COLO668 (cell line): ENCODE data around the gene TUBA8.
"Not testable (repeated sequence)": the region's sequence is repeated elsewhere in the genome, so short reads cannot be mapped to it uniquely, and the experiment has no call there.

ENCODE experiments used
- DNase-seq: peaks from one replicate; lab custom pipeline; 2025; ENCODE audit not compliant: unreplicated experiment; lab: John Stamatoyannopoulos, UW

The TUBA8 gene

GRCh38 chr22:18110194-18110953 lies at the start of gene TUBA8:
Gene TUBA8 (plus strand): TSS chr22:18110809. CDS start chr22:18110866, 57 bp downstream.
- peak; percentile 78 for DNase-seq

GRCh38 chr22:18062421-18062820 lies 48.2 kb upstream of the TUBA8 start:
- no peak for DNase-seq

GRCh38 chr22:18063306-18063705 lies 47.3 kb upstream of the TUBA8 start:
- no peak for DNase-seq

- DNase-seq, result not testable (repeated sequence)
These were observed 46.9 kb upstream of the TUBA8 start for GRCh38 chr22:18063715-18064114.

- no peak for DNase-seq
These were observed 46.0 kb upstream of the TUBA8 start for GRCh38 chr22:18064636-18065035.

- DNase-seq, result no peak
These were observed 45.4 kb upstream of the TUBA8 start for GRCh38 chr22:18065256-18065655.

- DNase-seq, result no peak
These were observed 44.3 kb upstream of the TUBA8 start for GRCh38 chr22:18066181-18066859.

GRCh38 chr22:18067121-18067520 lies 43.5 kb upstream of the TUBA8 start:
- no peak for DNase-seq

GRCh38 chr22:18067548-18068341 lies 42.9 kb upstream of the TUBA8 start:
- no peak for DNase-seq

GRCh38 chr22:18068381-18068988 lies 42.1 kb upstream of the TUBA8 start:
- DNase-seq, result no peak

GRCh38 chr22:18069041-18069440 lies 41.6 kb upstream of the TUBA8 start:
- DNase-seq, result no peak

GRCh38 chr22:18070041-18070440 lies 40.6 kb upstream of the TUBA8 start:
- no peak for DNase-seq

- no peak for DNase-seq
These were observed 39.9 kb upstream of the TUBA8 start for GRCh38 chr22:18070556-18071306.

GRCh38 chr22:18071307-18071967 lies 39.2 kb upstream of the TUBA8 start:
- not testable (repeated sequence) for DNase-seq

- DNase-seq, result peak; percentile 10
These were observed 38.7 kb upstream of the TUBA8 start for GRCh38 chr22:18071968-18072310.

GRCh38 chr22:18073467-18073866 lies 37.1 kb upstream of the TUBA8 start:
- DNase-seq, result no peak

- DNase-seq, result not testable (repeated sequence)
These were observed 36.7 kb upstream of the TUBA8 start for GRCh38 chr22:18073927-18074326.

- DNase-seq, result no peak
These were observed 35.4 kb upstream of the TUBA8 start for GRCh38 chr22:18075101-18075719.

GRCh38 chr22:18075720-18076497 lies 34.7 kb upstream of the TUBA8 start:
- DNase-seq, result peak; percentile 67
